Measurements from ENCODE around the gene MTMR10. TPM values are rescaled to one million over a fixed set of nuclear protein-coding genes. Genes with fewer than 3 reads are reported as not detected.

MTMR10 gene
- total and polyA plus RNA-seq, 2 experiments from 2014 or later = 8.5 to 10.0 TPM

DNA sequence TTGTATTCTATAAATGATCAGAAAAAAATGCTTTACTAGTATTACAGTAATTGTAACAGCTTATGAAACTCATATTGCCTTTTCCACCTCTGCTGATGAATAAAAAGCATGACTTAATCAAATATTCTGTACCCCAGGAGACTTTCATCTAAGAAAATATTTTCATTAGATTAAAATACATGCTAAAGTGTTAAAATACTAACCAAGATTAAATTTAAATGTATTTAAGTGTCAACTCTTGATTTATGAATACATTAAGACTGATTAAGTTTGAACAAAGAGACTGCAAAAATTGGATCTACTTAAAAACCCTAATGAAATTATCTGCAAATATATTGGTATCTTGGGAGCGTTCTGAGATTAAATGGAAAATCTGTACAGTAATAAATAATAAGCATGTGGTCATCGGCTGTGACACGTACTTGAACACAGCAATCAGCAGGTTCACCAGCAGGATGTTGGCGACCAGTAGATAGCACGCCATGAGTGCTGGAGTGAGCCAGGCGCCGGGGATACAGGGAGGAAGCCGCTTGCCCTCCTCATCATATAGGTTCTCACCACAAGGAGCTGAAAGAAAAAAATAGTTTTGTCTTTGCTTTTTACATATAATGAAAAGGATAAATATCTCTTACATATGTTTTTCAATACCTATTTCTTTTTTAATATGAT, 36.6 kb upstream of the MTMR10 start:
- TF ChIP-seq, protein P1, sequence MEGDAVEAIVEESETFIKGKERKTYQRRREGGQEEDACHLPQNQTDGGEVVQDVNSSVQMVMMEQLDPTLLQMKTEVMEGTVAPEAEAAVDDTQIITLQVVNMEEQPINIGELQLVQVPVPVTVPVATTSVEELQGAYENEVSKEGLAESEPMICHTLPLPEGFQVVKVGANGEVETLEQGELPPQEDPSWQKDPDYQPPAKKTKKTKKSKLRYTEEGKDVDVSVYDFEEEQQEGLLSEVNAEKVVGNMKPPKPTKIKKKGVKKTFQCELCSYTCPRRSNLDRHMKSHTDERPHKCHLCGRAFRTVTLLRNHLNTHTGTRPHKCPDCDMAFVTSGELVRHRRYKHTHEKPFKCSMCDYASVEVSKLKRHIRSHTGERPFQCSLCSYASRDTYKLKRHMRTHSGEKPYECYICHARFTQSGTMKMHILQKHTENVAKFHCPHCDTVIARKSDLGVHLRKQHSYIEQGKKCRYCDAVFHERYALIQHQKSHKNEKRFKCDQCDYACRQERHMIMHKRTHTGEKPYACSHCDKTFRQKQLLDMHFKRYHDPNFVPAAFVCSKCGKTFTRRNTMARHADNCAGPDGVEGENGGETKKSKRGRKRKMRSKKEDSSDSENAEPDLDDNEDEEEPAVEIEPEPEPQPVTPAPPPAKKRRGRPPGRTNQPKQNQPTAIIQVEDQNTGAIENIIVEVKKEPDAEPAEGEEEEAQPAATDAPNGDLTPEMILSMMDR (IDR thresholded peaks at IDR 0.05; ENCODE audit: low read depth, low read length) = no peak
- no peak overlapping the region for H3K4me3 ChIP-seq
- H3K36me3 ChIP-seq = no peaks in the 10 kb centered on the region
- no peaks in the 10 kb centered on the region for H3K9me3 ChIP-seq (ENCODE audit: low read depth)
- no peaks in the 10 kb centered on the region for H3K27me3 ChIP-seq
- no peak overlapping the region for H3K27ac ChIP-seq
- no peak for DNase-seq (ENCODE audit: low read depth in 1 of 2, low spot score in 1 of 2)
- peaks cover 6% of the 10 kb centered on the region for H3K4me1 ChIP-seq (ENCODE audit: low read depth)

DNA sequence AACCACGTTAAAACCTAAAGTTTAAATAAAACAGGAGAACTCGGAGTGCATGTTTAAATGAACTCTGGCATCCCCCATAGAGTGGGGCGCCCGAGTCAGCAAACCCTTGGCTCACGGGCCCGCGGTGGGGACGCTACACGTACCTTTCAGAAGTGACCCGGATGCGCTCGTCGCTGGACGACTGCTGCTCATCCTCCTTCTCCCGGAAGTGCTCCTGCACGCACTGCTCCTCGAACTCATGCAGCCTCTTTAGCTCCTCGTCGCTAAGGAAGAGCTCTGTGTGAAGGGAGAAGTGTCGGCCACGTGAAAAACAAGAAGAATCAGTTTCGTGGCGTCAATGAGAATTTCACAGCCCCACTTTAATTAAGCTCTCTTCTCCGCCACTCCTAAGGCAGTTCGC, 34.6 kb upstream of the MTMR10 start:
- no peak overlapping the region for H3K27ac ChIP-seq
- H3K4me1 ChIP-seq (ENCODE audit: low read depth) = peaks cover 6% of the 10 kb centered on the region
- H3K36me3 ChIP-seq = no peaks in the 10 kb centered on the region
- no peaks in the 10 kb centered on the region for H3K9me3 ChIP-seq (ENCODE audit: low read depth)
- H3K27me3 ChIP-seq = no peaks in the 10 kb centered on the region
- no peak for DNase-seq (ENCODE audit: low read depth in 1 of 2, low spot score in 1 of 2)
- H3K4me3 ChIP-seq = no peak overlapping the region
- TF ChIP-seq, protein P1 (IDR thresholded peaks at IDR 0.05; ENCODE audit: low read depth, low read length) = no peak

DNA sequence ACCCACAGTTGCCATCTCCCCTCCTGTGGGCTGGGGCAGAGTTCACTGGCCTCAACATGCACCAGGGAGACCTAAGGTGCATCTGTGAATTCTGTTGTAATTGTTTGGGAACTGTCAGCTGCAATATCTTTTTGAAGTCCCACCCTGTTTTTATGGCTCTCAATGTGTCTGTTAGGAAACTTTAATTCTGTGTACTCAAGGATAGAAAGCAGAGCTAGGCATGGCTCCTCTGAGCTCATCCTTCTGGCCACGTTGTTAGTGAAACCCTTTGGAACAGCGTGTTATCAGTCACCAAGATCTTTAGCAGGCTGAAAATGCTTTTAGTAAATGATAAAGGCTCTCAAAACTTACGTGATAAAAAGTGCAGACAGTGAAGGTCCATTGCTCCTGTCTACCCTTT, 33.6 kb upstream of the MTMR10 start:
- H3K4me1 ChIP-seq (ENCODE audit: low read depth) = peaks cover 6% of the 10 kb centered on the region
- no peak for DNase-seq (ENCODE audit: low read depth in 1 of 2, low spot score in 1 of 2)
- peak overlapping the region; percentile 44 for H3K27ac ChIP-seq
- no peaks in the 10 kb centered on the region for H3K27me3 ChIP-seq
- TF ChIP-seq, protein P1 (IDR thresholded peaks at IDR 0.05; ENCODE audit: low read depth, low read length) = no peak
- H3K36me3 ChIP-seq = no peaks in the 10 kb centered on the region
- no peak overlapping the region for H3K4me3 ChIP-seq
- H3K9me3 ChIP-seq (ENCODE audit: low read depth) = no peaks in the 10 kb centered on the region

DNA sequence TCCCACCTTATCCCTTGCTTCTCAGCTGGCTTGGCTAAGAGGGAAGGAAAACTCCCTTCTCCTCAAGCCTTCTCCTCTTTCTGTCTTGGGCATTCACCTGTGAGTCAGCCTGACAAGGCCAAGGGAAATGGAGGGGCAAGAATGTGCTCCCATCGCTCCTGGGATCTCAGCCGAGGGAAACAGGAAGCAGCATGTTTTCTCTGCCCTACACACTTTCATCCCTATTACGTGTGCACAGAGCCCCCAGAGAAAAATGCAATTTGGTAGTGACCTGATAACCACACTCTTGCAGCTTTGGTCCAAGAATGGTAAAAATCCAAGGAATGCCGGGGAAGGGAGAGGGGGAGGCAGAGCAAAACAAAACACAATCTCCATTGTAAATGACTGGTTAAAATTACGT, 32.9 kb upstream of the MTMR10 start:
- no peak overlapping the region for H3K27ac ChIP-seq
- no peaks in the 10 kb centered on the region for H3K27me3 ChIP-seq
- peaks cover 6% of the 10 kb centered on the region for H3K4me1 ChIP-seq (ENCODE audit: low read depth)
- peak; percentile 58 to 97 for DNase-seq (ENCODE audit: low read depth in 1 of 2, low spot score in 1 of 2)
- TF ChIP-seq, protein P1 (IDR thresholded peaks at IDR 0.05; ENCODE audit: low read depth, low read length) = no peak
- no peaks in the 10 kb centered on the region for H3K9me3 ChIP-seq (ENCODE audit: low read depth)
- no peaks in the 10 kb centered on the region for H3K36me3 ChIP-seq
- H3K4me3 ChIP-seq = no peak overlapping the region

DNA sequence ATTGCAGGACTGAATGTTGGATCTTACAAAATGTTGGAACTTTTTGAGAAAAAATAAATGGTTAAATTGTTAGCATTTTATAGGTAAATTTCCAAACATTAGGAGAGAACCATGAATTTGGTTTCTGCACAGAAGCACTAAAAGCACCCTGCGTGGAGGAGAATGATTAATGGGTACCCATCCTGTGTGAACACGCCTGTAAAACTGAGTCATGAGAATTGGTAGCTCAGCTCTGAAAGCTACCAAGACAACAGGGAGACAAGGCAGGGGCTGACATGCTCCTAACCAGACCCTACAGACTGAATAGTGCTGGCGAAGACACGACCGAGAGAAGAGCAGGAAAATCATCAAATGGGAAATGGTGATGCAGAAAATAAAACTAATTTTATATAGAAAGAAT, 32.4 kb upstream of the MTMR10 start:
- DNase-seq (ENCODE audit: low read depth in 1 of 2, low spot score in 1 of 2) = no peak
- H3K27me3 ChIP-seq = no peaks in the 10 kb centered on the region

More for the DNA sequence above, 32.4 kb upstream of the MTMR10 start:
- H3K27ac ChIP-seq = no peak overlapping the region
- TF ChIP-seq, protein P1 (IDR thresholded peaks at IDR 0.05; ENCODE audit: low read depth, low read length) = no peak
- no peaks in the 10 kb centered on the region for H3K36me3 ChIP-seq
- no peak overlapping the region for H3K4me3 ChIP-seq
- no peaks in the 10 kb centered on the region for H3K9me3 ChIP-seq (ENCODE audit: low read depth)
- peaks cover 6% of the 10 kb centered on the region for H3K4me1 ChIP-seq (ENCODE audit: low read depth)
